Ascending aorta (tissue), 2 donors: ENCODE results near the gene TTC23. TPM values are rescaled to one million over a fixed set of nuclear protein-coding genes. Genes with fewer than 3 reads are reported as not detected.

Experiments
- DNase-seq, 2 donors: peaks; one replicate each; pipeline ENCODE4 v3.0.0-alpha.2; 2019; ENCODE audit warnings: low spot score in 2 of 2
- H3K27ac ChIP-seq, 2 donors: fragments of 200-600 bp; sonication (generic); one replicate each; pipeline ENCODE4 v1.5.1; 2016 to 2017; ENCODE audit warnings: mild to moderate bottlenecking in 1 of 2
- H3K27me3 ChIP-seq: fragments of 200-600 bp; sonication (generic); one replicate; pipeline ENCODE4 v1.5.1; 2017
- H3K36me3 ChIP-seq, 2 donors: fragments of 200-600 bp; sonication (generic); one replicate each; pipeline ENCODE4 v1.5.1; 2016
- H3K4me1 ChIP-seq, 2 donors: fragments of 200-600 bp; sonication (generic); one replicate each; pipeline ENCODE4 v1.5.1; 2016 to 2017; ENCODE audit warnings: mild to moderate bottlenecking in 1 of 2
- H3K4me3 ChIP-seq, 2 donors: fragments of 200-600 bp; sonication (generic); one replicate each; pipeline ENCODE4 v1.5.1; 2016 to 2017; ENCODE audit warnings: mild to moderate bottlenecking in 1 of 2
- H3K9me3 ChIP-seq, 2 donors: fragments of 200-600 bp; sonication (generic); one replicate each; pipeline ENCODE4 v1.5.1; 2016
- CTCF ChIP-seq, 3 experiments: fragments of 200-600 bp in 2 of 3; fragments of 450-650 bp in 1 of 3; sonication (generic) in 2 of 3; IDR thresholded peaks; one replicate each; pipeline ENCODE4 v1.5.1; 2016 to 2019; ENCODE audit warnings: antibody characterized with exemption in 3 of 3, mild to moderate bottlenecking in 1 of 3, moderate library complexity in 1 of 3
- intact Hi-C: fragments of 100-400 bp; cut with DNase I; formaldehyde crosslinking; loops from one replicate; pipeline ENCODE4 v1.15.1; 2023
- total RNA-seq: library from RNA; depleted of rRNA; stranded (reverse); fragments of >200 nt; gene quantifications from one replicate; pipeline ENCODE4 v1.1.0, GENCODE V29; 2016

Gene TTC23
- total RNA-seq, 1 donor from 2014 or later: 37.3 TPM

GRCh38 chr15:99210334-99210733 lies 39.0 kb downstream of the TTC23 start:
- Histone ChIP-seq H3K9me3 (no peaks in the 10 kb centered on the region), H3K4me3 (no peak overlapping the region), H3K27ac (no peak overlapping the region), H3K36me3 (peaks cover 5 to 12% of the 10 kb centered on the region in 2 donors), H3K4me1 (no peaks in the 10 kb centered on the region), H3K27me3 (no peaks in the 10 kb centered on the region)
- intact Hi-C loops: no loop called here
- TF ChIP-seq CTCF (IDR thresholded peaks at IDR 0.05): no peak
- DNase-seq: no peak

- no peak for DNase-seq
- Histone ChIP-seq H3K9me3 (no peaks in the 10 kb centered on the region), H3K36me3 (peaks cover 0 to 7% of the 10 kb centered on the region in 2 donors), H3K27ac (no peak overlapping the region), H3K4me3 (no peak overlapping the region), H3K27me3 (no peaks in the 10 kb centered on the region), H3K4me1 (no peaks in the 10 kb centered on the region)
- no peak for TF ChIP-seq CTCF (IDR thresholded peaks at IDR 0.05)
- intact Hi-C loops: no loop called here
Observed at GRCh38 chr15:99209326-99209725, 40.1 kb downstream of the TTC23 start.

GRCh38 chr15:99207672-99208071 lies 41.7 kb downstream of the TTC23 start:
- Histone ChIP-seq H3K27me3 (no peaks in the 10 kb centered on the region), H3K27ac (no peak overlapping the region), H3K9me3 (no peaks in the 10 kb centered on the region), H3K4me1 (no peaks in the 10 kb centered on the region), H3K36me3 (peaks cover 0 to 7% of the 10 kb centered on the region in 2 donors), H3K4me3 (no peak overlapping the region)
- no peak for DNase-seq
- intact Hi-C loops: no loop called here
- TF ChIP-seq CTCF (IDR thresholded peaks at IDR 0.05): no peak

- Histone ChIP-seq H3K4me3 (no peak overlapping the region), H3K36me3 (peaks cover 6 to 19% of the 10 kb centered on the region in 2 donors), H3K4me1 (no peaks in the 10 kb centered on the region), H3K9me3 (no peaks in the 10 kb centered on the region), H3K27ac (no peak overlapping the region), H3K27me3 (no peaks in the 10 kb centered on the region)
- no peak for DNase-seq
- no peak for TF ChIP-seq CTCF (IDR thresholded peaks at IDR 0.05)
- intact Hi-C loops: no loop called here
Observed at GRCh38 chr15:99202176-99202552, 47.2 kb downstream of the TTC23 start.

GRCh38 chr15:99201408-99202175 lies 47.8 kb downstream of the TTC23 start:
- Histone ChIP-seq H3K27ac (no peak overlapping the region), H3K4me3 (no peak overlapping the region), H3K4me1 (no peaks in the 10 kb centered on the region), H3K9me3 (no peaks in the 10 kb centered on the region), H3K27me3 (no peaks in the 10 kb centered on the region), H3K36me3 (peaks cover 11 to 19% of the 10 kb centered on the region in 2 donors)
- no peak for DNase-seq
- no peak for TF ChIP-seq CTCF (IDR thresholded peaks at IDR 0.05)
- intact Hi-C loops: no loop called here
